ENCODE measurements around the gene SEMA5B.

The SEMA5B gene

GRCh38 chr3:122913539-122914100, 113.9 kb downstream of the SEMA5B start:
- H3K4me3 ChIP-seq (ENCODE audit: low read length): no peak overlapping the region
- no peaks in the 10 kb centered on the region for H3K9me3 ChIP-seq (replicated peaks; ENCODE audit: low read length)
- no peaks in the 10 kb centered on the region for H3K36me3 ChIP-seq (ENCODE audit: insufficient read depth, low read length)
- peaks cover 27% of the 10 kb centered on the region for H3K27me3 ChIP-seq (ENCODE audit: control insufficient read depth, insufficient read depth, low read length)
- H3K4me2 ChIP-seq (ENCODE audit: low read length): no peak overlapping the region
- H3K4me1 ChIP-seq (ENCODE audit: control insufficient read depth, insufficient read depth, low read length): no peaks in the 10 kb centered on the region
- H3K9ac ChIP-seq (ENCODE audit: low read depth, low read length): no peak overlapping the region

- Histone ChIP-seq H3K4me1 (ENCODE audit: control insufficient read depth, insufficient read depth, low read length) (no peaks in the 10 kb centered on the region), H3K36me3 (ENCODE audit: insufficient read depth, low read length) (no peaks in the 10 kb centered on the region), H3K4me3 (ENCODE audit: low read length) (no peak overlapping the region), H3K4me2 (ENCODE audit: low read length) (no peak overlapping the region), H3K9me3 (replicated peaks; ENCODE audit: low read length) (no peaks in the 10 kb centered on the region), H3K9ac (ENCODE audit: low read depth, low read length) (no peak overlapping the region), H3K27me3 (ENCODE audit: control insufficient read depth, insufficient read depth, low read length) (peaks cover 25% of the 10 kb centered on the region)
Observed at GRCh38 chr3:122912772-122913538, 114.6 kb downstream of the SEMA5B start.

GRCh38 chr3:122911901-122912300, 115.7 kb downstream of the SEMA5B start:
- peaks cover 27% of the 10 kb centered on the region for H3K27me3 ChIP-seq (ENCODE audit: control insufficient read depth, insufficient read depth, low read length)
- H3K4me1 ChIP-seq (ENCODE audit: control insufficient read depth, insufficient read depth, low read length): no peaks in the 10 kb centered on the region
- no peak overlapping the region for H3K4me2 ChIP-seq (ENCODE audit: low read length)
- no peak overlapping the region for H3K4me3 ChIP-seq (ENCODE audit: low read length)
- H3K36me3 ChIP-seq (ENCODE audit: insufficient read depth, low read length): no peaks in the 10 kb centered on the region
- no peak overlapping the region for H3K9ac ChIP-seq (ENCODE audit: low read depth, low read length)
- H3K9me3 ChIP-seq (replicated peaks; ENCODE audit: low read length): no peaks in the 10 kb centered on the region

- H3K4me2 ChIP-seq (ENCODE audit: low read length): no peak overlapping the region
- no peak overlapping the region for H3K4me3 ChIP-seq (ENCODE audit: low read length)
- no peaks in the 10 kb centered on the region for H3K36me3 ChIP-seq (ENCODE audit: insufficient read depth, low read length)
- no peaks in the 10 kb centered on the region for H3K4me1 ChIP-seq (ENCODE audit: control insufficient read depth, insufficient read depth, low read length)
- H3K9ac ChIP-seq (ENCODE audit: low read depth, low read length): no peak overlapping the region
- H3K9me3 ChIP-seq (replicated peaks; ENCODE audit: low read length): no peaks in the 10 kb centered on the region
- H3K27me3 ChIP-seq (ENCODE audit: control insufficient read depth, insufficient read depth, low read length): peaks cover 21% of the 10 kb centered on the region
Observed at GRCh38 chr3:122908251-122908650, 119.3 kb downstream of the SEMA5B start.

- no peak overlapping the region for H3K4me3 ChIP-seq (ENCODE audit: low read length)
- no peaks in the 10 kb centered on the region for H3K4me1 ChIP-seq (ENCODE audit: control insufficient read depth, insufficient read depth, low read length)
- H3K9ac ChIP-seq (ENCODE audit: low read depth, low read length): no peak overlapping the region
- H3K9me3 ChIP-seq (replicated peaks; ENCODE audit: low read length): no peaks in the 10 kb centered on the region
- H3K27me3 ChIP-seq (ENCODE audit: control insufficient read depth, insufficient read depth, low read length): peaks cover 29% of the 10 kb centered on the region
- no peaks in the 10 kb centered on the region for H3K36me3 ChIP-seq (ENCODE audit: insufficient read depth, low read length)
- H3K4me2 ChIP-seq (ENCODE audit: low read length): no peak overlapping the region
Observed at GRCh38 chr3:122907471-122907870, 120.1 kb downstream of the SEMA5B start.

- Histone ChIP-seq H3K36me3 (ENCODE audit: insufficient read depth, low read length) (no peaks in the 10 kb centered on the region), H3K9me3 (replicated peaks; ENCODE audit: low read length) (no peaks in the 10 kb centered on the region), H3K27me3 (ENCODE audit: control insufficient read depth, insufficient read depth, low read length) (peaks cover 45% of the 10 kb centered on the region), H3K4me3 (ENCODE audit: low read length) (no peak overlapping the region), H3K9ac (ENCODE audit: low read depth, low read length) (no peak overlapping the region), H3K4me2 (ENCODE audit: low read length) (no peak overlapping the region), H3K4me1 (ENCODE audit: control insufficient read depth, insufficient read depth, low read length) (no peaks in the 10 kb centered on the region)
Observed at GRCh38 chr3:122903171-122903570, 124.4 kb downstream of the SEMA5B start.

GRCh38 chr3:122902326-122902725, 125.2 kb downstream of the SEMA5B start:
- no peak overlapping the region for H3K9ac ChIP-seq (ENCODE audit: low read depth, low read length)
- H3K4me2 ChIP-seq (ENCODE audit: low read length): no peak overlapping the region
- H3K9me3 ChIP-seq (replicated peaks; ENCODE audit: low read length): no peaks in the 10 kb centered on the region
- H3K36me3 ChIP-seq (ENCODE audit: insufficient read depth, low read length): no peaks in the 10 kb centered on the region
- no peak overlapping the region for H3K4me3 ChIP-seq (ENCODE audit: low read length)
- peaks cover 46% of the 10 kb centered on the region for H3K27me3 ChIP-seq (ENCODE audit: control insufficient read depth, insufficient read depth, low read length)
- H3K4me1 ChIP-seq (ENCODE audit: control insufficient read depth, insufficient read depth, low read length): no peaks in the 10 kb centered on the region

- H3K9me3 ChIP-seq (replicated peaks; ENCODE audit: low read length): no peaks in the 10 kb centered on the region
- H3K4me2 ChIP-seq (ENCODE audit: low read length): no peak overlapping the region
- no peak overlapping the region for H3K9ac ChIP-seq (ENCODE audit: low read depth, low read length)
- H3K27me3 ChIP-seq (ENCODE audit: control insufficient read depth, insufficient read depth, low read length): peaks cover 43% of the 10 kb centered on the region
- H3K4me3 ChIP-seq (ENCODE audit: low read length): no peak overlapping the region
- H3K36me3 ChIP-seq (ENCODE audit: insufficient read depth, low read length): no peaks in the 10 kb centered on the region
- no peaks in the 10 kb centered on the region for H3K4me1 ChIP-seq (ENCODE audit: control insufficient read depth, insufficient read depth, low read length)
Observed at GRCh38 chr3:122898298-122898697, 129.3 kb downstream of the SEMA5B start.

- H3K27me3 ChIP-seq (ENCODE audit: control insufficient read depth, insufficient read depth, low read length): peaks cover 23% of the 10 kb centered on the region
- no peak overlapping the region for H3K4me2 ChIP-seq (ENCODE audit: low read length)
- H3K4me1 ChIP-seq (ENCODE audit: control insufficient read depth, insufficient read depth, low read length): no peaks in the 10 kb centered on the region
- H3K9me3 ChIP-seq (replicated peaks; ENCODE audit: low read length): no peaks in the 10 kb centered on the region
- H3K9ac ChIP-seq (ENCODE audit: low read depth, low read length): no peak overlapping the region
- H3K4me3 ChIP-seq (ENCODE audit: low read length): no peak overlapping the region
- H3K36me3 ChIP-seq (ENCODE audit: insufficient read depth, low read length): no peaks in the 10 kb centered on the region
Observed at GRCh38 chr3:122893754-122894668, 133.6 kb downstream of the SEMA5B start.

GRCh38 chr3:122893282-122893681, 134.3 kb downstream of the SEMA5B start:
- Histone ChIP-seq H3K36me3 (ENCODE audit: insufficient read depth, low read length) (no peaks in the 10 kb centered on the region), H3K4me2 (ENCODE audit: low read length) (no peak overlapping the region), H3K27me3 (ENCODE audit: control insufficient read depth, insufficient read depth, low read length) (peaks cover 17% of the 10 kb centered on the region), H3K9me3 (replicated peaks; ENCODE audit: low read length) (no peaks in the 10 kb centered on the region), H3K4me1 (ENCODE audit: control insufficient read depth, insufficient read depth, low read length) (no peaks in the 10 kb centered on the region), H3K9ac (ENCODE audit: low read depth, low read length) (no peak overlapping the region), H3K4me3 (ENCODE audit: low read length) (no peak overlapping the region)

GRCh38 chr3:122892118-122892960, 135.2 kb downstream of the SEMA5B start:
- Histone ChIP-seq H3K4me1 (ENCODE audit: control insufficient read depth, insufficient read depth, low read length) (no peaks in the 10 kb centered on the region), H3K9ac (ENCODE audit: low read depth, low read length) (no peak overlapping the region), H3K27me3 (ENCODE audit: control insufficient read depth, insufficient read depth, low read length) (peaks cover 15% of the 10 kb centered on the region), H3K4me2 (ENCODE audit: low read length) (no peak overlapping the region), H3K9me3 (replicated peaks; ENCODE audit: low read length) (no peaks in the 10 kb centered on the region), H3K4me3 (ENCODE audit: low read length) (no peak overlapping the region), H3K36me3 (ENCODE audit: insufficient read depth, low read length) (no peaks in the 10 kb centered on the region)
